SK-N-SH (cell line): ENCODE results near the gene ANO3. TPM values are rescaled to one million over a fixed set of nuclear protein-coding genes. Genes with fewer than 3 reads are reported as not detected.

Experiments used
- CTCF ChIA-PET: fragments of 300-600, 350-600 bp; formaldehyde crosslinking; extraction: SDS; loops from one replicate; lab custom pipeline; 2021; lab: Yijun Ruan, JAX
- POLR2A ChIA-PET: fragments of 350-600 bp; sonication (Branson Sonifier 250); formaldehyde crosslinking; extraction: SDS; loops from one replicate; lab custom pipeline; 2020; ENCODE audit warnings: antibody characterized with exemption, inconsistent platforms; lab: Yijun Ruan, JAX
- DNase-seq: peaks from one replicate; pipeline ENCODE4 v3.0.0; 2012
- H2AFZ ChIP-seq: fragments of 200-600 bp; sonication (generic); 2 replicates; pipeline ENCODE4 v1.8.1; 2016; ENCODE audit warnings: antibody characterized with exemption, mild to moderate bottlenecking, low read depth
- H3F3A ChIP-seq: fragments of 200-600 bp; sonication (generic); replicated peaks from 2 replicates; pipeline ENCODE3; 2016; ENCODE audit warnings: antibody characterized with exemption, mild to moderate bottlenecking; ENCODE audit not compliant: insufficient read depth
- H3K27ac ChIP-seq, 2 experiments: fragments of 200-500 bp in 1 of 2; fragments of 200-600 bp in 1 of 2; sonication (Bioruptor generic) in 1 of 2; sonication (generic), shearing (Covaris generic) in 1 of 2; 2 replicates each; pipeline versions ENCODE4 v1.5.1 to v1.6.1; 2014 to 2016; ENCODE audit warnings: low read depth in 2 of 2, inconsistent platforms in 1 of 2, low read length in 1 of 2, mild to moderate bottlenecking in 1 of 2, mixed read lengths in 1 of 2
- H3K27me3 ChIP-seq: fragments of 200-600 bp; sonication (generic), shearing (Covaris generic); 2 replicates; pipeline ENCODE4 v1.6.1; 2016; ENCODE audit warnings: mixed run types; ENCODE audit not compliant: insufficient read depth
- H3K36me3 ChIP-seq, 2 experiments: fragments of 200-500 bp in 1 of 2; fragments of 200-600 bp in 1 of 2; sonication (Bioruptor generic) in 1 of 2; sonication (generic) in 1 of 2; replicated peaks in 1 of 2; 2 replicates each; pipeline versions ENCODE3 to v1.5.1; 2014 to 2016; ENCODE audit warnings: low read length in 1 of 2, mild to moderate bottlenecking in 1 of 2; ENCODE audit not compliant: insufficient read depth in 2 of 2, control insufficient read depth in 1 of 2
- H3K4me1 ChIP-seq, 2 experiments: fragments of 200-500 bp in 1 of 2; fragments of 200-600 bp in 1 of 2; sonication (Bioruptor generic) in 1 of 2; sonication (generic), shearing (Covaris generic) in 1 of 2; 2 replicates each; pipeline versions ENCODE4 v1.5.1 to v1.6.1; 2014 to 2016; ENCODE audit warnings: low read depth in 1 of 2, low read length in 1 of 2, mixed run types in 1 of 2; ENCODE audit not compliant: insufficient read depth in 2 of 2, control insufficient read depth in 1 of 2
- H3K4me2 ChIP-seq: fragments of 200-600 bp; sonication (generic), shearing (Covaris generic); 2 replicates; pipeline ENCODE4 v1.6.1; 2017; ENCODE audit warnings: mixed run types
- H3K4me3 ChIP-seq, 2 experiments: fragments of 200-500 bp in 1 of 2; fragments of 200-600 bp in 1 of 2; sonication (Bioruptor generic) in 1 of 2; sonication (generic), shearing (Covaris generic) in 1 of 2; 2 replicates each; pipeline versions ENCODE4 v1.5.1 to v1.8.1; 2014 to 2016; ENCODE audit warnings: low read depth in 2 of 2, inconsistent platforms in 1 of 2, low read length in 1 of 2, mild to moderate bottlenecking in 1 of 2, mixed read lengths in 1 of 2, moderate library complexity in 1 of 2
- H3K79me2 ChIP-seq: fragments of 200-600 bp; sonication (generic); 2 replicates; pipeline ENCODE4 v1.8.1; 2017; ENCODE audit warnings: mild to moderate bottlenecking; ENCODE audit not compliant: insufficient read depth
- H3K9ac ChIP-seq: fragments of 200-600 bp; sonication (generic); 2 replicates; pipeline ENCODE4 v1.6.1; 2017; ENCODE audit warnings: mixed run types
- H3K9me2 ChIP-seq: fragments of 200-600 bp; sonication (generic); 2 replicates; pipeline ENCODE4 v1.6.1; 2017; ENCODE audit warnings: mixed run types
- H3K9me3 ChIP-seq: fragments of 200-600 bp; sonication (generic); 2 replicates; pipeline ENCODE4 v1.6.1; 2017; ENCODE audit warnings: mixed run types, mild to moderate bottlenecking, moderate library complexity
- H4K20me1 ChIP-seq: fragments of 200-600 bp; sonication (generic); 2 replicates; pipeline ENCODE4 v1.6.1; 2017; ENCODE audit warnings: mild to moderate bottlenecking, mixed run types; ENCODE audit not compliant: insufficient read depth
- CTCF ChIP-seq: fragments of 200-600 bp; sonication (generic); IDR thresholded peaks from 2 replicates; pipeline ENCODE4 v1.6.1; 2017; ENCODE audit warnings: antibody characterized with exemption, mild to moderate bottlenecking, moderate library complexity
- EP300 ChIP-seq, 2 experiments: IDR thresholded peaks; 2 replicates each; pipeline versions ENCODE4 v1.4.0 to v1.6.1; 2012; ENCODE audit warnings: borderline replicate concordance in 1 of 2, low read depth in 1 of 2, low read length in 1 of 2
- EZH2phosphoT487 ChIP-seq: fragments of 200-600 bp; sonication (generic); IDR thresholded peaks from 2 replicates; pipeline ENCODE4 v1.6.1; 2017; ENCODE audit warnings: low read depth, mixed run types, mild to moderate bottlenecking, antibody characterized with exemption, moderate library complexity, borderline replicate concordance
- FOSL2 ChIP-seq: IDR thresholded peaks from 2 replicates; pipeline ENCODE4 v1.4.0; 2012; ENCODE audit warnings: low read depth, mild to moderate bottlenecking, moderate library complexity, borderline replicate concordance
- FOXM1 ChIP-seq: IDR thresholded peaks from 2 replicates; pipeline ENCODE4 v1.4.0; 2012; ENCODE audit warnings: low read depth, mild to moderate bottlenecking
- GABPA ChIP-seq: IDR thresholded peaks from 2 replicates; pipeline ENCODE4 v1.4.0; 2012; ENCODE audit warnings: low read depth, mild to moderate bottlenecking
- GATA2 ChIP-seq: sonication (generic); formaldehyde crosslinking; IDR thresholded peaks from 2 replicates; pipeline ENCODE4 v1.5.0; 2020; ENCODE audit warnings: mild to moderate bottlenecking, missing genetic modification reagents
- JUND ChIP-seq: IDR thresholded peaks from 2 replicates; pipeline ENCODE4 v1.4.0; 2012
- MXI1 ChIP-seq: IDR thresholded peaks from 2 replicates; pipeline ENCODE4 v1.6.1; 2012; ENCODE audit warnings: mild to moderate bottlenecking, low read depth, low read length, improper control_type of control experiment
- NFIC ChIP-seq: IDR thresholded peaks from 2 replicates; pipeline ENCODE4 v1.4.0; 2012; ENCODE audit warnings: borderline replicate concordance
- NRF1 ChIP-seq: IDR thresholded peaks from 2 replicates; pipeline ENCODE4 v1.6.1; 2012; ENCODE audit warnings: low read depth, mild to moderate bottlenecking, low read length
- POLR2AphosphoS5 ChIP-seq: IDR thresholded peaks from 2 replicates; pipeline ENCODE4 v1.6.1; 2012; ENCODE audit warnings: low read depth, low read length
- RCOR1 ChIP-seq: fragments of 150-350 bp; IDR thresholded peaks from 2 replicates; pipeline ENCODE4 v1.6.1; 2017; ENCODE audit warnings: antibody characterized with exemption, low read length
- RXRA ChIP-seq: IDR thresholded peaks from 2 replicates; pipeline ENCODE4 v1.4.0; 2012; ENCODE audit warnings: low read depth, mild to moderate bottlenecking, borderline replicate concordance
- SMC3 ChIP-seq: IDR thresholded peaks from 2 replicates; pipeline ENCODE4 v1.6.1; 2012; ENCODE audit warnings: low read depth, low read length, improper control_type of control experiment
- TCF12 ChIP-seq: IDR thresholded peaks from 2 replicates; pipeline ENCODE4 v1.4.0; 2012
- TEAD4 ChIP-seq: IDR thresholded peaks from 2 replicates; pipeline ENCODE4 v1.4.0; 2012; ENCODE audit warnings: mild to moderate bottlenecking, borderline replicate concordance; ENCODE audit not compliant: insufficient read depth
- USF2 ChIP-seq: fragments of 150-350 bp; IDR thresholded peaks from 2 replicates; pipeline ENCODE4 v1.6.1; 2017; ENCODE audit warnings: antibody characterized with exemption, low read length, low read depth, borderline replicate concordance
- WGBS: methylation state at CpG from one replicate; pipeline ENCODE4 v1.1.6; 2017; ENCODE audit warnings: low lambda C conversion rate; 5-methylcytosine and 5-hydroxymethylcytosine counted together
- polyA plus RNA-seq, 3 experiments: library from polyadenylated mRNA; depleted of rRNA; stranded (reverse); fragments of >200 nt; gene quantifications; 2 replicates each; pipeline ENCODE4 v1.2.3, GENCODE V29; 2012
- TF ChIP-seq, protein P1 (sequence below): IDR thresholded peaks from 2 replicates; pipeline ENCODE4 v1.4.0; 2012; ENCODE audit warnings: low read depth, borderline replicate concordance
- TF ChIP-seq, protein P2 (sequence below): IDR thresholded peaks from 2 replicates; pipeline ENCODE4; 2012
- TF ChIP-seq, protein P3 (sequence below): IDR thresholded peaks from 2 replicates; pipeline ENCODE4 v1.4.0; 2012; ENCODE audit warnings: low read depth, borderline replicate concordance

ANO3 gene
- polyA plus RNA-seq, 1 of the 3 experiments (the other 2 are of a cell fraction) = 0.13 TPM

GRCh38 chr11:26331911-26332571 is at the start of gene ANO3 (continued):
- TF ChIP-seq, protein P1, sequence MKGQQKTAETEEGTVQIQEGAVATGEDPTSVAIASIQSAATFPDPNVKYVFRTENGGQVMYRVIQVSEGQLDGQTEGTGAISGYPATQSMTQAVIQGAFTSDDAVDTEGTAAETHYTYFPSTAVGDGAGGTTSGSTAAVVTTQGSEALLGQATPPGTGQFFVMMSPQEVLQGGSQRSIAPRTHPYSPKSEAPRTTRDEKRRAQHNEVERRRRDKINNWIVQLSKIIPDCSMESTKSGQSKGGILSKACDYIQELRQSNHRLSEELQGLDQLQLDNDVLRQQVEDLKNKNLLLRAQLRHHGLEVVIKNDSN = no peak
- TF ChIP-seq SMC3 (peak; percentile 75), GABPA (no peak), TEAD4 (no peak), GATA2 (no peak), POLR2AphosphoS5 (no peak), RXRA (no peak), FOXM1 (no peak)

GRCh38 chr11:26283852-26284408 is 48.0 kb upstream of the ANO3 start:
- Histone ChIP-seq H3F3A (no peaks in the 10 kb centered on the region), H3K9me3 (no peaks in the 10 kb centered on the region), H2AFZ (no peak overlapping the region), H3K27ac (no peak overlapping the region), H3K9me2 (no peaks in the 10 kb centered on the region), H4K20me1 (no peaks in the 10 kb centered on the region), H3K4me3 (no peak overlapping the region), H3K27me3 (no peaks in the 10 kb centered on the region), H3K9ac (no peak overlapping the region), H3K4me2 (no peak overlapping the region), H3K4me1 (peaks cover 0 to 3% of the 10 kb centered on the region in 2 experiments; a peak in 1 of 4 replicates), H3K36me3 (no peaks in the 10 kb centered on the region), H3K79me2 (no peaks in the 10 kb centered on the region)
- POLR2A ChIA-PET = no interaction called here
- DNase-seq = no peak
- WGBS = 87% methylated on average over 6 of the region's 6 CpGs
- CTCF ChIA-PET = interaction anchor here (0.8 to 2.4 kb wide), 17 partner anchors 8 to 1202 kb away, joined by 3 to 9 read pairs (median 4); no protein-coding TSS in a partner anchor
- no peak for TF ChIP-seq RCOR1
- no peak for TF ChIP-seq NRF1
- TF ChIP-seq FOSL2 = no peak
- TF ChIP-seq TCF12 = no peak
- TF ChIP-seq EP300 (IDR thresholded peaks at IDR 0.05; ENCODE audit: borderline replicate concordance in 1 of 2, low read depth in 1 of 2, low read length in 1 of 2) = no peak
- TF ChIP-seq, protein P2, sequence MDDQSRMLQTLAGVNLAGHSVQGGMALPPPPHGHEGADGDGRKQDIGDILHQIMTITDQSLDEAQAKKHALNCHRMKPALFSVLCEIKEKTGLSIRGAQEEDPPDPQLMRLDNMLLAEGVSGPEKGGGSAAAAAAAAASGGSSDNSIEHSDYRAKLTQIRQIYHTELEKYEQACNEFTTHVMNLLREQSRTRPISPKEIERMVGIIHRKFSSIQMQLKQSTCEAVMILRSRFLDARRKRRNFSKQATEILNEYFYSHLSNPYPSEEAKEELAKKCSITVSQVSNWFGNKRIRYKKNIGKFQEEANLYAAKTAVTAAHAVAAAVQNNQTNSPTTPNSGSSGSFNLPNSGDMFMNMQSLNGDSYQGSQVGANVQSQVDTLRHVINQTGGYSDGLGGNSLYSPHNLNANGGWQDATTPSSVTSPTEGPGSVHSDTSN = no peak
- no peak for TF ChIP-seq USF2
- TF ChIP-seq EZH2phosphoT487 = no peak
- TF ChIP-seq MXI1 = no peak
- no peak for TF ChIP-seq RXRA
- TF ChIP-seq CTCF = no peak
- no peak for TF ChIP-seq POLR2AphosphoS5
- TF ChIP-seq, protein P3, sequence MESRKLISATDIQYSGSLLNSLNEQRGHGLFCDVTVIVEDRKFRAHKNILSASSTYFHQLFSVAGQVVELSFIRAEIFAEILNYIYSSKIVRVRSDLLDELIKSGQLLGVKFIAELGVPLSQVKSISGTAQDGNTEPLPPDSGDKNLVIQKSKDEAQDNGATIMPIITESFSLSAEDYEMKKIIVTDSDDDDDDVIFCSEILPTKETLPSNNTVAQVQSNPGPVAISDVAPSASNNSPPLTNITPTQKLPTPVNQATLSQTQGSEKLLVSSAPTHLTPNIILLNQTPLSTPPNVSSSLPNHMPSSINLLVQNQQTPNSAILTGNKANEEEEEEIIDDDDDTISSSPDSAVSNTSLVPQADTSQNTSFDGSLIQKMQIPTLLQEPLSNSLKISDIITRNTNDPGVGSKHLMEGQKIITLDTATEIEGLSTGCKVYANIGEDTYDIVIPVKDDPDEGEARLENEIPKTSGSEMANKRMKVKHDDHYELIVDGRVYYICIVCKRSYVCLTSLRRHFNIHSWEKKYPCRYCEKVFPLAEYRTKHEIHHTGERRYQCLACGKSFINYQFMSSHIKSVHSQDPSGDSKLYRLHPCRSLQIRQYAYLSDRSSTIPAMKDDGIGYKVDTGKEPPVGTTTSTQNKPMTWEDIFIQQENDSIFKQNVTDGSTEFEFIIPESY = no peak
- TF ChIP-seq NFIC = no peak
- no peak for TF ChIP-seq JUND
